Endothelial cell (in vitro differentiated cells): ENCODE results near the gene WDR31. TPM values are rescaled to one million over a fixed set of nuclear protein-coding genes. Genes with fewer than 3 reads are reported as not detected.
"Not testable (repeated sequence)": the region's sequence is repeated elsewhere in the genome, so short reads cannot be mapped to it uniquely, and the experiment has no call there.

Experiments used
- DNase-seq: peaks from one replicate; pipeline ENCODE4 v3.0.0; 2021; ENCODE audit warnings: low spot score
- H3K27ac Mint-ChIP-seq: one replicate; pipeline ENCODE4 v1.8.0; 2021; ENCODE audit warnings: mixed read lengths, inconsistent platforms; ENCODE audit not compliant: unreplicated experiment
- H3K27me3 Mint-ChIP-seq: one replicate; pipeline ENCODE4 v1.8.0; 2021; ENCODE audit warnings: mild to moderate bottlenecking, moderate library complexity, mixed read lengths, inconsistent platforms; ENCODE audit not compliant: unreplicated experiment
- H3K36me3 Mint-ChIP-seq: one replicate; pipeline ENCODE4 v1.8.0; 2021; ENCODE audit warnings: mild to moderate bottlenecking, low read depth, mixed read lengths, inconsistent platforms; ENCODE audit not compliant: unreplicated experiment
- H3K4me1 Mint-ChIP-seq: one replicate; pipeline ENCODE4 v1.8.0; 2021; ENCODE audit warnings: mild to moderate bottlenecking, mixed read lengths, inconsistent platforms; ENCODE audit not compliant: unreplicated experiment
- H3K4me3 Mint-ChIP-seq: one replicate; pipeline ENCODE4 v1.8.0; 2021; ENCODE audit warnings: mild to moderate bottlenecking, mixed read lengths, inconsistent platforms; ENCODE audit not compliant: unreplicated experiment
- H3K9me3 Mint-ChIP-seq: one replicate; pipeline ENCODE4 v1.8.0; 2021; ENCODE audit warnings: mixed read lengths, inconsistent platforms; ENCODE audit not compliant: unreplicated experiment
- CTCF ChIP-seq: fragments of 200-600 bp; sonication (generic); IDR thresholded peaks from one replicate; pipeline ENCODE4 v1.5.0; 2021; ENCODE audit warnings: antibody characterized with exemption; ENCODE audit not compliant: unreplicated experiment
- total RNA-seq: library from RNA; stranded (reverse); fragmentation: NEBNext Ultra II Directional; extraction: Animal tissue kit (Norgen Biotek cat#: 25700); gene quantifications from one replicate; pipeline ENCODE4 v1.2.1, GENCODE V29; 2021; ENCODE audit not compliant: unreplicated experiment

WDR31 gene
- total RNA-seq, 1 donor from 2014 or later, result 0.95 TPM

DNA sequence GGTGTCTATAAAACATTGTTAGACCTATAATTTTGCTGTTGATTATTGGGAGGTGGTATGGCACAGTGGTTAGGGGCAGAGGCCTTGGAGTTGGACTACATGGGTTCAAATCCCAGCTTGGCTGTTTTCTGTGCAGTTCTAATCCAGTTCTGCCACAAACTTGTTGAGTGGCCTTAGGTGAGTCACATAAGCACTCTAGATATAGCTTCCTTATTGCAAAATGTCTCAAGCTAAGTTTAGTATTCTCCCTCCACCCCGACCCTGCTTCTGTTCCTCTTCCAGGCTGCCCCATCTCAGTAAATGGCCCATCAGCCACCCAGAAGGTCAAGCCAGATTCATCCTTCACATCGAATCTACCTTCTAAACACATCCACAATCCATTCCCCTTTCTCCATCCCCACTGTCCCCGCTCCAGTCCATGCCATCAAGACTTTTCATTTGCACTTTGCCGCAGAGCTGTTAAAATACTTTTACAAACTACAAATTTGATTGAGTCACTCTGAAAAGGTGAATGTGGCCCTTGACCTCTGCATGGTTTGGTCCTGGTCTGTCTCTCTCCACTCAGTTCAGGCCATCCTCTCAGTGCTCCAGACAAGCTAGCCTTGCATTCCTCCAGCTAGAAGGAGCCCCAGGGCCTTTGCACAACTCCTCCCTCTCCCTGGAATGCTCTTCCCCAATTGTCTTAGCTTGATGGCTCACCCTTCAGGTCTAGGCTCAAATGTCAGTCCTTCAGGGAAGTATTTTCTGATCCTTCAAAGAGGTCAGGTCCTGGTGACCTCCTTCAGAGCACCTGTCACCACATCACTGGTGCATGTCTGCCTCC lies 46.7 kb upstream of the WDR31 start:
- no peak overlapping the region for H3K27ac Mint-ChIP-seq

GRCh38 chr9:113381909-113382411 lies 41.9 kb upstream of the WDR31 start:
- Mint-ChIP-seq H3K4me1 (peaks cover 6% of the 10 kb centered on the region), H3K9me3 (no peaks in the 10 kb centered on the region), H3K27me3 (peaks cover 5% of the 10 kb centered on the region), H3K27ac (no peak overlapping the region), H3K36me3 (peaks cover 6% of the 10 kb centered on the region), H3K4me3 (no peak overlapping the region)
- no peak for TF ChIP-seq CTCF
- DNase-seq, result no peak

More for the DNA sequence above, 46.7 kb upstream of the WDR31 start:
- TF ChIP-seq CTCF, result no peak
- H3K9me3 Mint-ChIP-seq, result no peaks in the 10 kb centered on the region
- no peak overlapping the region for H3K4me3 Mint-ChIP-seq
- peaks cover 2% of the 10 kb centered on the region for H3K4me1 Mint-ChIP-seq
- H3K27me3 Mint-ChIP-seq, result peaks cover 1% of the 10 kb centered on the region
- H3K36me3 Mint-ChIP-seq, result peaks cover 30% of the 10 kb centered on the region
- no peak for DNase-seq

- not testable (repeated sequence) for H3K27me3 Mint-ChIP-seq, DNase-seq, H3K9me3 Mint-ChIP-seq, H3K4me3 Mint-ChIP-seq, H3K36me3 Mint-ChIP-seq, H3K4me1 Mint-ChIP-seq, H3K27ac Mint-ChIP-seq
Measured at GRCh38 chr9:113381441-113381840, 41.4 kb upstream of the WDR31 start.

DNA sequence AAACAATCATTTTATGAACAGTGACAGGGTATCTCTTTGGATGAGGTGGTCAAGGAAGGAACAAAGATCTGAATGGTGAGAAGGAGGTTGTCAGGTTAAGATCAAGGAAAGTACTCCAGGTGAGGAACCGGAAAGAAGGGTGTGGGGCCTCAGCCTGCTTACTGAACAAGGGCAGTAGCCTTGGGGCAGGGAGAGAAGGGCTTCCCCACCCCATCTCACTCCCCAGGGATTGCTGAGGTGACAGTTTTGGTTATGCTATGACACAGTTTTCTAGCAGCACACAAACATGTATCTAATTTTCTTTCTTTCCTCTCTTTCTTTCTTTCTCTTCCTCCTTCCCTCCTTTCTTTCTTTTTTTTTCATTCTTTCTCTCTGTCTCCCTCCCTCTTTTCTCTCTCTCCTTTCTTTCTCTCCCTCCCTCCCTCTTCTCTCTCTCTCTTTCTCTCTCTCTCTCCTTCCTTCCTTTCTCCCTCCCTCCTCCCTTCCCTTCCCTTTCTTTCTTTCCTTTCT lies 40.8 kb upstream of the WDR31 start:
- no peaks in the 10 kb centered on the region for H3K9me3 Mint-ChIP-seq
- no peak for DNase-seq
- H3K4me1 Mint-ChIP-seq, result peaks cover 6% of the 10 kb centered on the region
- no peak for TF ChIP-seq CTCF
- no peak overlapping the region for H3K4me3 Mint-ChIP-seq
- peaks cover 5% of the 10 kb centered on the region for H3K27me3 Mint-ChIP-seq
- no peak overlapping the region for H3K27ac Mint-ChIP-seq
- no peaks in the 10 kb centered on the region for H3K36me3 Mint-ChIP-seq

DNA sequence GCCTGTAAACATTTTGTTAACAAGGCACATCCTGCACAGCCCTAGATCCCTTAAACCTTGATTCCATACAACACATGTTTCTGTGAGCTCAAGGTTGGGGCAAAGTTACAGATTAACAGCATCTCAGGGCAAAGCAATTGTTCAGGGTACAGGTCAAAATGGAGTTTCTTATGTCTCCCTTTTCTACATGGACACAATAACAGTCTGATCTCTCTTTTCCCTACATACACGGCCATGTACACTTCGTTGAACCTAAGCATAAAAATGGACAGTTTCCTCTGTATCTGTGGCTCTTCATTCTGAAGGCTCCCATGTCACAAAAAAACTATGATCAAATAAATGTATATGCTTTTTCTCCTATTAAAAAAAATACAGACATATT lies 39.7 kb upstream of the WDR31 start:
- H3K4me3 Mint-ChIP-seq, H3K36me3 Mint-ChIP-seq, H3K27ac Mint-ChIP-seq, H3K27me3 Mint-ChIP-seq, H3K4me1 Mint-ChIP-seq, H3K9me3 Mint-ChIP-seq, DNase-seq: not testable (repeated sequence)

DNA sequence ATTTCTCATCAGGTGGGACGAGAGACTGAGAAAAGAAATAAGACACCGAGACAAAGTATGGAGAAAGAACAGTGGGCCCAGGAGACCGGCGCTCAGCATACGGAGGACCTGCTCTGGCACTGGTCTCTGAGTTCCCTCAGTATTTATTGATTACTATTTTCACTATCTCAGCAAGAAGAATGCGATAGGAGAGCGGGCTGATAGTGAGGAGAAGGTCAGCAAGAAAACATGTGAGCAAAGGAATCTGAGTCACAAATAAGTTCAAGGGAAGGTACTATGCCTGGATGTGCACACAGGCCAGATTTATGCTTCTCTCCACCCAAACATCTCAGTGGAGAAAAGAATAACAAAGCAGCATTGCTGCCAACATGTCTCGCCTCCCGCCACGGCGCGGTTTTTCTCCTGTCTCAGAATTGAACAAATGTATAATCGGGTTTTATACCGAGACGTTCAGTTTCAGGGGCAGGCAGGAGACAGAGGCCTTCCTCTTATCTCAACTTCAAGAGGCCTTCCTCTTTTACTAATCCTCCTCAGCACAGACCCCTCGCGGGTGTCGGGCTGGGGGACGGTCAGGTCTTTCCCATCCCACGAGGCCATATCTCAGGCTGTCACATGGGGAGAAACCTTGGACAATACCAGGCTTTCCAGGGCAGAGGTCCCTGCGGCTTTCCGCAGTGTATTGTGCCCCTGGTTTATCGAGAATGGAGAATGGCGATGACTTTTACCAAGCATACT lies 39.2 kb upstream of the WDR31 start:
- DNase-seq, H3K4me3 Mint-ChIP-seq, H3K27me3 Mint-ChIP-seq, H3K27ac Mint-ChIP-seq, H3K4me1 Mint-ChIP-seq, H3K9me3 Mint-ChIP-seq, H3K36me3 Mint-ChIP-seq: not testable (repeated sequence)
